HEK293T (cell line): ENCODE results near the gene TMEM135.

Experiments used
- CTCF ChIA-PET: fragments of 350-600 bp; formaldehyde crosslinking; extraction: SDS; loops from one replicate; lab custom pipeline; 2021; ENCODE audit warnings: antibody characterized with exemption, inconsistent platforms; lab: Yijun Ruan, JAX
- POLR2A ChIA-PET: fragments of 350-600 bp; formaldehyde crosslinking; extraction: SDS; loops from one replicate; lab custom pipeline; 2020; ENCODE audit warnings: antibody characterized with exemption, inconsistent platforms; lab: Yijun Ruan, JAX
- DNase-seq: peaks from one replicate; pipeline ENCODE4 v3.0.0; 2012; ENCODE audit warnings: mixed read lengths; ENCODE audit errors: extremely low spot score
- ARNT ChIP-seq: fragments of 450-650 bp; IDR thresholded peaks from 2 replicates; pipeline ENCODE4 v1.6.1; 2017; ENCODE audit warnings: mild to moderate bottlenecking
- BHLHE40 ChIP-seq: fragments of 450-650 bp; IDR thresholded peaks from 2 replicates; pipeline ENCODE4 v1.6.1; 2016; ENCODE audit warnings: mild to moderate bottlenecking, moderate library complexity, borderline replicate concordance
- CTBP1 ChIP-seq: fragments of 450-650 bp; IDR thresholded peaks from 2 replicates; pipeline ENCODE4 v1.6.1; 2016; ENCODE audit warnings: borderline replicate concordance
- ELF4 ChIP-seq: fragments of 450-650 bp; IDR thresholded peaks from 2 replicates; pipeline ENCODE4 v1.6.1; 2017; ENCODE audit warnings: antibody characterized with exemption
- FOXA1 ChIP-seq: fragments of 450-650 bp; IDR thresholded peaks from 2 replicates; pipeline ENCODE4 v1.6.1; 2016; ENCODE audit warnings: mild to moderate bottlenecking
- FOXK2 ChIP-seq: fragments of 450-650 bp; IDR thresholded peaks from 2 replicates; pipeline ENCODE4 v1.6.1; 2016; ENCODE audit warnings: mild to moderate bottlenecking
- FOXM1 ChIP-seq: fragments of 450-650 bp; IDR thresholded peaks from 2 replicates; pipeline ENCODE4 v1.6.1; 2017; ENCODE audit warnings: mild to moderate bottlenecking, borderline replicate concordance
- HDGF ChIP-seq: fragments of 450-650 bp; IDR thresholded peaks from 2 replicates; pipeline ENCODE4 v1.6.1; 2017; ENCODE audit warnings: antibody characterized with exemption, borderline replicate concordance
- L3MBTL2 ChIP-seq: fragments of 450-650 bp; conservative IDR thresholded peaks from 2 replicates; pipeline ENCODE4 v1.6.1; 2016; ENCODE audit warnings: mild to moderate bottlenecking
- LEF1 ChIP-seq: fragments of 450-650 bp; IDR thresholded peaks from 2 replicates; pipeline ENCODE4 v1.6.1; 2017; ENCODE audit warnings: mild to moderate bottlenecking, borderline replicate concordance
- NFRKB ChIP-seq: fragments of 450-650 bp; IDR thresholded peaks from 2 replicates; pipeline ENCODE4 v1.6.1; 2016; ENCODE audit warnings: mild to moderate bottlenecking, moderate library complexity
- SP1 ChIP-seq: fragments of 450-650 bp; IDR thresholded peaks from 2 replicates; pipeline ENCODE4 v1.6.1; 2017
- SUZ12 ChIP-seq: fragments of 450-650 bp; IDR thresholded peaks from 2 replicates; pipeline ENCODE4 v1.6.1; 2016; ENCODE audit warnings: mild to moderate bottlenecking
- TARDBP ChIP-seq: fragments of 450-650 bp; IDR thresholded peaks from 2 replicates; pipeline ENCODE4 v1.6.1; 2016
- ZNF384 ChIP-seq: fragments of 450-650 bp; IDR thresholded peaks from 2 replicates; pipeline ENCODE4 v1.6.1; 2016
- TF ChIP-seq, protein P1 (sequence below): fragments of 450-650 bp; IDR thresholded peaks from 2 replicates; pipeline ENCODE4 v1.6.1; 2016

The TMEM135 gene

DNA sequence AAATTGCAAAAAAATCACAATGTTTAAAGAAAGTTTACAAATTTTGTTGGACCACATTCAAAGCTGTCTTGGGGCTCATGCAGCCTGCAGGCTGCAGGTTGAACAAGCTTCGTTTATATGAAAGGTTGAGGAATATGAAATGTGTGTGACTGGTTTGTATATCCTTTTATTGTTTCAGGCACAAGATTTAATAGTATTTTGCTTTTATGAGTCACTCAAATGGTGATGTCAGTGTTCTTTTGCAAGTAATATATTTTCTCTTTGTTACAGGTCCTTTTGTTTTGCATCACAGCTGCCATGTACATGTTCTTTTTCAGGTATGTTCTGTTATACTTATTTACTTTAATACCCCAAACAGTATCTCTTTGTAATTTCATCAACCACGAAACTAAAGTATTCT lies 198.6 kb downstream of the TMEM135 start:
- POLR2A ChIA-PET = no interaction called here
- DNase-seq = no peak
- CTCF ChIA-PET = no interaction called here
- TF ChIP-seq L3MBTL2 (no peak), ARNT (no peak), SUZ12 (no peak), FOXM1 (no peak), HDGF (no peak), ELF4 (no peak), TARDBP (no peak), FOXA1 (no peak), BHLHE40 (no peak), NFRKB (no peak), SP1 (no peak), ZNF384 (no peak), LEF1 (no peak), CTBP1 (no peak), FOXK2 (no peak)
- TF ChIP-seq, protein P1, sequence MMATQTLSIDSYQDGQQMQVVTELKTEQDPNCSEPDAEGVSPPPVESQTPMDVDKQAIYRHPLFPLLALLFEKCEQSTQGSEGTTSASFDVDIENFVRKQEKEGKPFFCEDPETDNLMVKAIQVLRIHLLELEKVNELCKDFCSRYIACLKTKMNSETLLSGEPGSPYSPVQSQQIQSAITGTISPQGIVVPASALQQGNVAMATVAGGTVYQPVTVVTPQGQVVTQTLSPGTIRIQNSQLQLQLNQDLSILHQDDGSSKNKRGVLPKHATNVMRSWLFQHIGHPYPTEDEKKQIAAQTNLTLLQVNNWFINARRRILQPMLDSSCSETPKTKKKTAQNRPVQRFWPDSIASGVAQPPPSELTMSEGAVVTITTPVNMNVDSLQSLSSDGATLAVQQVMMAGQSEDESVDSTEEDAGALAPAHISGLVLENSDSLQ = no peak

DNA sequence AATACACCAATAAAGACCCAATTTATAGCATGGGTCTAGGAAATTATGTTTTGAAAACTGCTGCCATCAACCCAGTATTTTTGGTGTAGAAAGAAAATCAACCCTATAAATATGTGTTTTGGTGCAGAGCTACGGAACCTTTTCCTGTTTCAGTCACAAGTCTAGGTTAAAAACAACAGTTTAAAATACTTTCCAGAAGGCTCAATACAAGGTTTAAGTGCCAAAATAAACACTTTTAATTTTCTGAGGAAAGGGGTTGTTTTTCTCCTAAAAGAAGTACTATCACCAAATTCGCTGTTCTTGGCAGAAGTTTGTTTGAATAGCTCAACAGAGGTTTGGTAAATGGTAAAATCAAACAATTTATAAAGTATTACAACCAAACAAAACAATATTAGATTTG lies 201.3 kb downstream of the TMEM135 start:
- no peak for DNase-seq
- no peak for TF ChIP-seq FOXM1
- ChIA-PET CTCF (no interaction called here), POLR2A (no interaction called here)

DNA sequence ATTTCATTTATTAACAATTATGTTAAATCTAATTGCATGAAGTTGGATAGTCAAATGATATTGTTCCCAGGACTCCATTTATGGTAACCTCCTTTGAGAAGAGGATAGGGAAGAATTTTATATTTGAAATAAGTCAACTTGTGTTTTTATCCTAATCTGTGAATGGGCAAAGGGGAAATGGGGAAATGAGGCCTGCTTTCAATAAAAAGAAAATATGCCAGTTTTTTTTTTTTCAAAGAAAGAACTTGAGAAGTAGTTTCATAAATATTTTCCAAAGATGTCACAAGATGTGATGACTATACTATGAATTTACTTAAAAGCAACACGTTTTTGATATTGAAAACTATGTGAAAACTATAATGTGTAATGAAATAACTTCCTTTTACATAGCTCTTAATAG lies 201.8 kb downstream of the TMEM135 start:
- POLR2A ChIA-PET = no interaction called here
- no peak for DNase-seq
- CTCF ChIA-PET = no interaction called here
- TF ChIP-seq ELF4 = no peak
- TF ChIP-seq NFRKB = no peak
- TF ChIP-seq FOXA1 = no peak
- no peak for TF ChIP-seq FOXK2
- no peak for TF ChIP-seq SP1
- TF ChIP-seq FOXM1 = no peak
- no peak for TF ChIP-seq ZNF384
- TF ChIP-seq L3MBTL2 = no peak
- no peak for TF ChIP-seq BHLHE40
- TF ChIP-seq, protein P1 = no peak
- TF ChIP-seq TARDBP = no peak
- no peak for TF ChIP-seq HDGF
- TF ChIP-seq LEF1 = no peak
- TF ChIP-seq CTBP1 = no peak
- TF ChIP-seq ARNT = no peak
- TF ChIP-seq SUZ12 = no peak

DNA sequence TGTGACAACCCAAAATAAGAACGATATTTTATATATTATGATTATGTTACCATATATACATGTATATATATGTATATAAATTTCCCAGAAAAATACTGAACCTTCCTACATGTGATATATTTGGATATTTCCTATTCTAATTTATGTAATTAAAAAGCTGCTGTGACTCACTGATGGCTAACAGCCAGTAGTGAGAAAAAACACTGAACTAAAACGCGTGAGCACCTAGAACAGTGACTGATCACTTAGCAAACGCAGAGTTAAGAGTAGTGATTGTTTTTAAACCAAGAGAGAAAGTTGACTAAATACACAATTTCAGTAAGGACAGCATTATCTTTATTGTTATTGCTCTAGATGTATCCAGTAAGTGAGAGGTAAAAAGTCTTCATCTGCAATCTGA lies 213.8 kb downstream of the TMEM135 start:
- DNase-seq = no peak
- POLR2A ChIA-PET = no interaction called here
- CTCF ChIA-PET = interaction anchor here (0.6 kb wide), 1 partner anchor 13 kb away, joined by 3 read pairs; no protein-coding TSS in a partner anchor
- TF ChIP-seq HDGF (no peak), NFRKB (no peak), LEF1 (no peak), SP1 (no peak), FOXA1 (no peak), ZNF384 (no peak), TARDBP (no peak), CTBP1 (no peak), L3MBTL2 (no peak), FOXM1 (no peak), ELF4 (no peak), FOXK2 (no peak), ARNT (no peak), SUZ12 (no peak), BHLHE40 (no peak)
- TF ChIP-seq, protein P1 = no peak

DNA sequence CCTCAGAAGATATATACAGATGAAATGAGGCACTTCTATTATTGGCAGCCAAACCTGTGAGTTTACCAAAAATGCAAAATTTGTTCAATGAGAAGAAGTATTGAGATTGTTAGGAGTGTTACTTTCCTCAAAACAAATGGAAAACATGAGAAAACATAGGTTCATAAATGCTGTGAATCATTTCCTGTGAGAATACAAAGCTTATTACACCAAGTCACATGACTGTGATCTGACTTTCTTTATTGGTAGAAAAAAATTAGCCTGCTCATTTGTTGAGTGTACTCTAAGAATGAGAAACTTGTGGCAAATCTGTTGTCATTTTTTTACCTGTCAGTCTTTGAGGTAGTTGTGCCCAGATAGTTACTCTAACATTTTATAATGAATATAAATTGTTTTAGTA lies 215.1 kb downstream of the TMEM135 start:
- DNase-seq = no peak
- ChIA-PET CTCF (no interaction called here), POLR2A (no interaction called here)
- TF ChIP-seq LEF1 (no peak), TARDBP (no peak), NFRKB (no peak), SP1 (no peak), ZNF384 (no peak), CTBP1 (no peak), BHLHE40 (no peak), HDGF (no peak), SUZ12 (no peak), L3MBTL2 (no peak), ELF4 (no peak), FOXM1 (no peak)
- TF ChIP-seq, protein P1 = no peak

DNA sequence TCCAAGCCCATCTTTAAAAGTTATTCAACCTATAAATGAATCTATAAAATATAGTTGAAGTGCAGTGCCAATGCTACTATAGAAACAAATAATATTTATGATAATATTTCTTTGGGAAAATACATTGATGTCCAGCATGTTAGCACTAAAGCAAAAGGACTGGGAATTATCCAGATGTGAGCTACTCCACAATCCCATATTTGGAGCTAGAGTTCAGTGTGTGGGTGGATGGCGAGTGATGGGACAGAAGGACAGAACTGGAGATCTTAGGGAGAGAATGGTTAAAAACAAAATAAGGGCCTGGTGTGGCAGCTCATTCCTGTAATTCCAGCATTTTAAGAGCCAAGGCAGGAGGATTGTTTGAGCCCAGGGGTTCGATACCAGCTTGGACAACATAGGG lies 216.8 kb downstream of the TMEM135 start:
- TF ChIP-seq, protein P1 = no peak
- TF ChIP-seq SUZ12 = no peak
- TF ChIP-seq TARDBP = no peak
- TF ChIP-seq LEF1 = no peak
- no peak for TF ChIP-seq HDGF
- TF ChIP-seq NFRKB = no peak
- no peak for TF ChIP-seq SP1
- TF ChIP-seq FOXM1 = no peak
- no peak for TF ChIP-seq FOXK2
- no peak for TF ChIP-seq ELF4
- TF ChIP-seq ARNT = no peak
- TF ChIP-seq L3MBTL2 = no peak
- no peak for TF ChIP-seq CTBP1
- TF ChIP-seq ZNF384 = no peak
- TF ChIP-seq FOXA1 = no peak
- ChIA-PET POLR2A (no interaction called here), CTCF (no interaction called here)
- DNase-seq = no peak
